Transverse colon (tissue), 4 donors: ENCODE data around the gene KCNN3.

Experiments
- POLR2A ChIP-seq: fragments of 450-650 bp; IDR thresholded peaks from one replicate; pipeline ENCODE4 v1.6.1; 2016; ENCODE audit warnings: antibody characterized with exemption, mild to moderate bottlenecking, moderate library complexity
- POLR2AphosphoS5 ChIP-seq, 3 donors: sonication (generic); formaldehyde crosslinking; IDR thresholded peaks; one replicate each; pipeline ENCODE4 v1.6.1; 2016; ENCODE audit warnings: antibody characterized with exemption in 3 of 3
- TF ChIP-seq, protein P1 (sequence below), 5 experiments: fragments of 200-600 bp in 3 of 5; fragments of 450-650 bp in 2 of 5; sonication (generic) in 3 of 5; IDR thresholded peaks; 1 replicate in 2 of 5; 2 replicates in 3 of 5; pipeline ENCODE4 v1.5.1; 2016 to 2017; ENCODE audit warnings: antibody characterized with exemption in 5 of 5, inconsistent platforms in 3 of 5, mild to moderate bottlenecking in 2 of 5, moderate library complexity in 1 of 5

DNA sequence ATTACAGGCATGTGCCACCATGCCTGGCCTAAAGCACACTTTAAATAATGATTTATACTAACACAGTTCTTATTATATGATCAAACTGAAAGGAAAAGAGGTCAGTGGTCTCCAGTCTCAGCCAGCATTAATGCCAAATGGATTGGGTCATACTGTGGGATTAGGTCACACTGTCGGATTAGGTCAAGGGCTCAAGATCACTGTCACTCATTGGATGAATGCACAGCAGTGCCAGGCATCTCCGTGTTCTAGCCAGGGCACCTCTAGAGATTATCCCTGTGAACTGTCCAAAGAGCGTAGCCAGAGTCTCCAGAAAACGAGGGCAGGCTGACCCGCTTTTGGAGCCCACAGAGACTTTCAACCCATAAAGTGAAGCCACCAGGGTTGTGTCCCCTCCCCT is 70.9 kb downstream of the KCNN3 start:
- TF ChIP-seq POLR2A = no peak
- TF ChIP-seq, protein P1, sequence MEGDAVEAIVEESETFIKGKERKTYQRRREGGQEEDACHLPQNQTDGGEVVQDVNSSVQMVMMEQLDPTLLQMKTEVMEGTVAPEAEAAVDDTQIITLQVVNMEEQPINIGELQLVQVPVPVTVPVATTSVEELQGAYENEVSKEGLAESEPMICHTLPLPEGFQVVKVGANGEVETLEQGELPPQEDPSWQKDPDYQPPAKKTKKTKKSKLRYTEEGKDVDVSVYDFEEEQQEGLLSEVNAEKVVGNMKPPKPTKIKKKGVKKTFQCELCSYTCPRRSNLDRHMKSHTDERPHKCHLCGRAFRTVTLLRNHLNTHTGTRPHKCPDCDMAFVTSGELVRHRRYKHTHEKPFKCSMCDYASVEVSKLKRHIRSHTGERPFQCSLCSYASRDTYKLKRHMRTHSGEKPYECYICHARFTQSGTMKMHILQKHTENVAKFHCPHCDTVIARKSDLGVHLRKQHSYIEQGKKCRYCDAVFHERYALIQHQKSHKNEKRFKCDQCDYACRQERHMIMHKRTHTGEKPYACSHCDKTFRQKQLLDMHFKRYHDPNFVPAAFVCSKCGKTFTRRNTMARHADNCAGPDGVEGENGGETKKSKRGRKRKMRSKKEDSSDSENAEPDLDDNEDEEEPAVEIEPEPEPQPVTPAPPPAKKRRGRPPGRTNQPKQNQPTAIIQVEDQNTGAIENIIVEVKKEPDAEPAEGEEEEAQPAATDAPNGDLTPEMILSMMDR (IDR thresholded peaks at IDR 0.05) = no peak
- no peak for TF ChIP-seq POLR2AphosphoS5 (IDR thresholded peaks at IDR 0.05)
